HK-2 (cell line): ENCODE data around the gene PFKP.
"Not testable (repeated sequence)": the region's sequence is repeated elsewhere in the genome, so short reads cannot be mapped to it uniquely, and the experiment has no call there.

Experiments
- DNase-seq: peaks from one replicate; pipeline ENCODE4 v3.0.0-alpha.2; 2018; ENCODE audit not compliant: unreplicated experiment

Gene PFKP

DNA sequence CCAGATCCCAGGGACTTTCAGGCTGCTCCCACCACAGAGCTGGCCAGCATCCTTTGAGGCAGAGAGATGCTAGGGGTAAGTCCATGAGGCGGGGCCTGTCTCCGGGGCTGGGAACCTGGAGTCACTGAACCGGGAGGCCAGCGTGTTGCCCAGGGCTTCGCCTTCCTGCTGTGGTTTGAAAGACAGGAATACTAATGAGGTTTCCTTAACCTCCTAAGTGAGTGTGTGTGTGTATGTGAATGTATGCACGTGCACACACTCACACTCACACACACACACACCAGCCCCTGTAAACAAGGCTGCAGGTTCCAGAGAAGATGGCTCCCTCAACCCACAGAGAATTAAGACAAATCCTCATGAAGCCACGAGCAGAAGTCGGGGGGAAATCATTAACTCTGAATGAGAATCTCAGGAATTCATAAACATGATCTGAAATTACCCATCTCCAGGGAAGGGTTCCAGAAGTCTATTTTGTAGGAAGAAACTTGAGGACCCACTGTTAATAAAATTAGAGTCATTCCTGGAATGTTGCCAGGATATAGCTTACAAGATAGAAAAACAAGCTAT lies 20.3 kb upstream of the PFKP start:
- peak; percentile 61 for DNase-seq

DNA sequence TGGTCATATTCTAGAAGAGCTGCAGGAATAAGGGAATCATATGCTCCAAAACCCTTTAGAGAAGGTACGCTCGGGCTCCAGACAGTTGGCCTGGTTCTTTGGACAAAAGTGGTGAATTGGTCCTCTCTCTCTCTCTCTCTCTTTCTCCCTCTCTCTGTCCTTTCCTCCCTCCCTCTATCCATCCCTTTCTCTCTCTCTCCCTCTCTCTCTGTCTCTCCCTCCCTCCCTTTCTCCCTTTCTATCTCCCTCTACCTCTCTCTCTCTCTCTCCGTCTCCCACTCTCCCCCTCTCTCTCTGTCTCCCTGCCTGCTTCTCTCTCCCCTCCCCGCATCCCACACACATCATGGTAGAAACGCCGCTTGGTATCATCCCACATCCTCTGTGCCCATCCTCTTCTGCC lies 19.8 kb upstream of the PFKP start:
- DNase-seq: no peak

DNA sequence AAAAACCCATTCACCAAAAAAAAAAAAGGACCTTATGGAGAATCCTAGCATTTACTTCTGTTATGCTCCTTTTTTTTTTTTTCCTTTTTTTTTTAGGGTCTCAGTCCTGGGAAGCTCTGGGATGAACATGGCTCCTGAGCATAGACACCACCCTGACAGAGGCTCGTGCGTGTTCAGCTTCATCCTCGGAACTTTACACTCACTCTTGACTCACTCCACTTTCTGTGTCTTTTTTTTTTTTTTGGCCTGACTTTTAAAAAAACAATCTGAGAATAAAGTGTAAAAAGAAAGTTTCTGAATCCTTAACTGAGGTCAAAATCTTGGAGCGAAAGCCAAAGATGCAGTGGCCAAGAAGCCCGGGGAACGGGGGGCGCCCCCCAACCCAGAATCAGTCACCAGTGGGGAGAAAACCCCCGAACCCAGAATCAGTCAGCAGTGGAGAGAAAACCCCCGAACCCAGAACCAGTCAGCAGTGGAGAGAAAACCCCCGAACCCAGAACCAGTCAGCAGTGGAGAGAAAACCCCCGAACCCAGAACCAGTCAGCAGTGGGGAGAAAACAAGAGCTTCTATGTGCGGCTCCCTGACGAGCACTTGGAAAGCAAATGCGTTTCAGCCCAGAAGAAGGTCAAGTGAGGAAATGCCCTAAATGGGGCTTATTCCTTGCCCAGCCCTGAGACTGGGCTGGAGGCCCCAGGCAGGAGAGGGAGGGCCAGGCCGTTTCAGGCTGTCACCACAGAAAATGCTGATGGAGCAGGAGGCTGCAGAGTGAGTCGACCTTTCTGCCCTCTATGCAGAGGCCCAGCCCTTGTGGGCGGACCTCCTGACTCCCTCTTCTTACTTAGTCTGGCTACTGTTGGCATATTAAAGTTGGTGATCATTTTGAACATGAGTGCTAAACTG lies 19.0 kb upstream of the PFKP start:
- DNase-seq: peak; percentile 64

DNA sequence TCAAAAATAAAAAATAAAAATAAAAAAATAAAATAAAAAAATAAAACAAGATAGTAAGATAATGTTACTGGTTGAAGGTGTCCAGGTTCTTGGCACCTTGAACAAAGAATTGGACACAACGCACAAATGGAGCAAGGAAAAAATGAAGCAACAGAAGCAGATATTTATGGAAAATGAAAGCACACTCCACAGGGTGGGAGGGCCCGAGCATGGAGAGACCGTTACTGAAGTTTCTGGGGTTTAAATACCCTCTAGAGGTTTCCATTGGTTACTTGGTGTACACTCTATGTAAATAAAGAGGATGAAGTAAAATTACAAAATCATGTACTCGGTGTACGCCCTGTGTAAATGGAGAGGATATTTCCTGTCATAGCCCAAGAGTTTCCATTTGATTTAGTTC lies 15.7 kb upstream of the PFKP start:
- no peak for DNase-seq

DNA sequence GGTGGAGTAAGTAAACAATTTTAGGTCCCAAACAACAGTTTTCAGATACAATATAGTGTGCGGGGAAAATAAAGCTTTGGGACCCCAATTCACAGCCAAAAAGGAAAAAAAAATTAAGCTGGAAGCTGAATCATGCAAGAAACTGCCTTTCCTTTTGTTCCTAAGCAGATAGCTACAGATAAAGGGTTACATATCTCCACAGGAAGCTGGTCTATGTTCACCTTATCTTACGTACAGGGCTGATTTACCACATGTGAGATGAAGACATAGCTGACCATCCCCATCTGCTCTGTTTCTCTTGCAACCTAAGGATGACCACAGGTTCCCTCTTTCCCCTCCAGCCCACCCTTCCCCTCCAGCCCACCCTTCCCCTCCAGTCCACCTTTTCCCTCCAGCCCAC lies 14.2 kb upstream of the PFKP start:
- DNase-seq: no peak

DNA sequence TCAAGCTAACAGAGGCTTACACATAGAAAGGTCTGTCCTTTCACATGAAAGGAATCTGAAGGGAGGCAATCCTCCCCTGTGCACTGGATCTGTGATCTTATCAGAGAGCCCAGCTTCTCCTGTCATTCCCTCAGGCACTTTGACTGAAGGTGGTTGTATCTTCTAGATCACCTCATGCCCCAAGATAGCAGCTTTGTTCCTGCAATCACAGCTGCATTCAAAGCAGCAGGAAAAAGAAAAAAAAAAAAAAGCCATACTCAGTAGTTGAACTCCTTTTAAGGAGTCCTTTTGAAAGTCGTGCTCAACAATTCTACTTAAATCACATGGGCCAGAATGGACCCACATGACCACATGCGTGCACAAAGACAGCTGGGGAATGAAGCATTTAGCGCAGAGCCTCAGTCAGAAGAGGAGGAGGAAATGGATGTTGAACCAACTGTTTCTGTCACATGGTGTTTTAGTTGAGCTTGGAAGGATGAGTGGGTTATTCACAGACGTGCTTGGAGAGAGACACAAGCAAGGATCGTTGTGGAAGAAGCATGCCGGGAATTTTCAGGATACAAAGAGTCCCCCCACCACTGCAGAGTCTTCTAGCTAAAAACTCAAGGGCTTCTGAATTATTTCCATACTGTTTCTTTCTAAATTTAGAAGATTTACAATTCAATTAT lies 13.0 kb upstream of the PFKP start:
- DNase-seq: no peak

DNA sequence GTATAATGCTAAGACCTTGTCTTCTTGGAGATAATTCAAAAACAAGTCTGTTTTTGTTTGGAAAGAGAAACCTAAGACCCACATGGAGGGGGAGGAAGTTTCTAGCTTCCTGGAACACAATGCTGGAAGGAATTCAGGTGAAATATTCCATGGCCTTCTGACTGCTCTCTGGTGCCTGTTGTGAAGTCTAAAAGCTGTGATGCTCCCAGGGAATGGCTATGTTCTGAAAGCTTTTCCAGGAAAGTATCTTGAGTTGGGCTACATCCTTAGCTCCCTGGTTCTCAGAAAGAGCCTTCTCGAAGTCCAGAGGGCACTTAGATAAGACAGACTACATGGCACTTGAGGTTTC lies 12.5 kb upstream of the PFKP start:
- DNase-seq: no peak

DNA sequence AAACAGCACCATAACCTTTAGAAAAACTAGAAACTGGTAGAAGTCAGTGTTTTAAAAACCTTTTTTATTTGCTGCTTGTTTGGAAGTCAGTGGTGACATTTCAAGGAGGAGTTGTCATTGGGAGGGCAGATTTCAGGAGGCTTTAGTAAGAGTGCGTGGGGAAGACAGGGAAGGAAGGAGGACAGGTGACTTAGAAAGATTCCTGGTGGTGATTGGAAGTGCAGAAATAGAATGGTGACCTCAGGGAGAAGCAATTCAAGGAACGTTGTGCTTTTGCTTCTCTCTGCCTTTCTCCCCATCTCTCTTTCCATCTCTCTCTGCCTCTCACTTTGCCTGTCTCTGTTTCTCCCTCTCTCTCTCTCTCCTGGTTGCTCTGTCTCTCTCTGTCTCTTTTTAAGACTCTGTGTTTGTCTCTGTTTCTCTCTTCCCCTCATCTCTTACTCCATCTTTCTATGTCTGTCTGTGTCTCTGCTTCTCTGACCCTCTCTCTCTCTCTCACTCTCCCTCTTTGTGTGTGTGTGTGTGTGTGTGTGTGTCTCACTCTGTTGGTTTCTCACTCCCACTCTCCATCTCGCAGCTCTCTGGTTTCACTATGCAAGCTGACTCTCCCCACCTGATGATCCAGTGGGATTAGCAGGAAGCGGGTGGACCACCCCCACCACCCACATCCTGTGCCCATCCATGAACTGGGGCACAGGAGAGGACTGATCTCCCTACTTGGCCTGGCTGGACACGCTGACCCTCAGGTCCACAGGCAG lies 10.9 kb upstream of the PFKP start:
- DNase-seq: no peak

DNA sequence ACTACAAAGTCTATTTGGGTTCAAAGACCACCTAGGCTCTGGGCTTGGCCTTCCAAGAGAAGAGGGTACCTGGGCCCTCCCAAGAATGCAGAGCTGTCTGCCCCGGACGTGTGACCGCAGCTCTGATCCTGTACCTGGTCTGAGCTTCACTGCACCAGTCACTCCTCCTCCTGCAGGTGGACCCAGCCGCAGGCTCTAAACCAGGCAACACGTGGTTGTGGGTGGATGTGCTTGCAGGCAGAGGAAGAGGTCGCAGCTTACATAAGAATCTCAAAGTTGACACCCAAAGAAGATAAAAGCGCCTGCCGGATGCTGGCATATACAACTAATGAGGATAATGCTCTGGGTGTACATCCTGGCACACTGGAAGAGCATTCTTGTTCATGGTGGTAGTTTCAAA lies 9.4 kb upstream of the PFKP start:
- no peak for DNase-seq

DNA sequence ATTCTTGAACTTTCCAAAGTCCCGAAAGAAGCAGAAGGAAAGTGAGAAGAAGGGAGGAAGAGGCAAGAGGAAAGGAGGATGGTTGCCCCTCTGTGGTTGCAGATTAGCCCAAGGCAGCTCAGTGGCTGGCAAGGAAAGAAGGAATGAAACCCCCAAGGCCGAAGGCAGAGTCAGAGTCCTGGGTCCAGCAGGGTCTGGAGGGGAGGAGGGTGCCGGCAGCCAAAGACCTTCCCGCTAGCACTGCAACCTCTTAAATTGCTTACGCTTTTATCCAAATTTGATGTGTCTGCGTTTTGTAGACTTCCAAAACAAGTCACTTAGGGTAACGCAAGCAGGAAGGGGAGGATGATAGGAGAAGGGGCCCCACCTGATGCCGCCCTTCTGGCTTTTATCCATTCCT lies 7.4 kb upstream of the PFKP start:
- no peak for DNase-seq

DNA sequence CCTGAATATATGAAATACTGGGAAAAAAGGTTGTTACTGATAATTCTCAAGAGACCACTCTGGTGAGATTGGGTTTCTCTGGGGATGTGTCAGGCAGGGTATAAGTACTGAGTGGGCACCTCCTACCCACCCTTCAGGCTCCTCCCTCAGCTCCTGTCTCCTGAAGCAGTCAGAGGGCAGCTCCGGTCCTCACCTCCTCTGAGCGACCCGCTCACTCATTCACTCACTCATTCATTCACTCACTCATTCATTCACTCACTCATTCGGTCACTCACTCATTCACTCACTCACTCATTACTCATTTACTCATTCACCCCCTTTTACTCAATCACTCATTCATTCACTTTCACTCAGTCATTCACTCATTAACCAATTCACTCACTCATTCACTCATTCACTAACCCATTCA lies 6.9 kb upstream of the PFKP start:
- no peak for DNase-seq

DNA sequence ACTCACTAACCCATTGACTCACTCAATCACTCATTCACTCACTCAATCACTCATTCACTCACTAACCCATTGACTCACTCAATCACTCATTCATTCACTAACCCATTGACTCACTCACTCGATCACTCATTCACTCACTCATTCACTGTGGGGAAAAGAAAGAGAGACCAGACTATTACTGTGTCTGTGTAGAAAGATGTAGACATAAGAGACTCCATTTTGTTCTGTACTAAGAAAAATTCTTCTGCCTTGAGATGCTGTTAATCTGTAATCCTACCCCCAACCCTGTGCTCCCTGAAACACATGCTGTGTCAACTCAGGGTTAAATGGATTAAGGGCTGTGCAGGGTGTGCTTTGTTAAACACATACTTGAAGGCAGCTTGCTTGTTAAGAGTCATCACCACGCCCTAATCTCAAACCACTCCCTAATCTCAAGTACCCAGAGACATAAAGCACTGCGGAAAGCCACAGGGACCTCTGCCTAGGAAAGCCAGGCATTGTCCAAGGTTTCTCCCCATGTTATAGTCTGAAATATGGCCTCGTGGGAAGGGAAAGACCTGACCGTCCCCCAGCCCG lies 5.9 kb upstream of the PFKP start:
- DNase-seq: not testable (repeated sequence)

DNA sequence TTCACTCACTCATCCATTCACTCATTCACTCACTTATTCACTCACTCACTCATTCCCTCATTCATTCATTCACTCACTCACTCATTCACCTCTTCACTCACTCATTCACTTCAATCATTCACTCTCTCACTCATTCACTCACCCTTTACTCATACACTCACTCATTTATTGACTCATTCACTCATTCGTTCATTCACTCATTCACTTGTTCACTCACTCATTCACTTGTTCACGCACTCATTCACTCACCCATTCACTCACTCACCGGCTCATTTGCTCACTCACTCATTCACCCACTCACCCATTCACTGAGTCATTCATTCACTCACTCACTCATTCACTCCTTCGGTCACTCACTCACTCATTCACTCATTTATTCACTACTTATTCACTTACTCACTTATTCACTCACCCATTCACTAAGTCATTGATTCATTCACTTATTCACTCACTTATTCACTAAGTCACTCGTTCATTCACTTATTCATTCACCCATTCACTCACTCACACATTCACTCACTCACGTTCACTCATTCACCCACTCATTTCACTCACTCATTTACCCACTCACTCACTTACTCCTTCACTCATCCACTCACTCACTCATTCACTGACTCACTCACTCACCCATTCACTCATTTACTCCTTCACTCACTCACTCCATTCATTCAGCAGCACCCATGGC lies 4.7 kb upstream of the PFKP start:
- DNase-seq: no peak

DNA sequence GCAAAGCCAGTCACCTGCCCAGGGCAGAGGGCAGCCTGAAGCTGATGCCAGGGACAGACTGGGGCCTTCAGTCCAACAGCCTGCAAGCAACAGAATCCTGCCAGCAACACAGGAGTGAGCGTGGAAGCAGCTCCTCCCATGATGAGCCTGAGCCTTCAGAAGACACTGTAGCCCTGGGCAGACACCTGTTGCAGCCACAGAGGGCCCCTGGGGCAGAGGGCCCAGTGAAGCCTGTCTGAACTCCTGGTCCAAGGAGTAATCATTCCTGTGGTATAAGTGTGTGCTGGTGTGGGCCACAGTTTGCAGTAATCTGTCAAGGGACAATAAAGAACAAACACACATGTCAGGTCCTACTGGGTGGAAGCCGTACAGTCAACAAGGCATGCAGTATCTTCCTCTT lies 2.9 kb upstream of the PFKP start:
- DNase-seq: no peak

DNA sequence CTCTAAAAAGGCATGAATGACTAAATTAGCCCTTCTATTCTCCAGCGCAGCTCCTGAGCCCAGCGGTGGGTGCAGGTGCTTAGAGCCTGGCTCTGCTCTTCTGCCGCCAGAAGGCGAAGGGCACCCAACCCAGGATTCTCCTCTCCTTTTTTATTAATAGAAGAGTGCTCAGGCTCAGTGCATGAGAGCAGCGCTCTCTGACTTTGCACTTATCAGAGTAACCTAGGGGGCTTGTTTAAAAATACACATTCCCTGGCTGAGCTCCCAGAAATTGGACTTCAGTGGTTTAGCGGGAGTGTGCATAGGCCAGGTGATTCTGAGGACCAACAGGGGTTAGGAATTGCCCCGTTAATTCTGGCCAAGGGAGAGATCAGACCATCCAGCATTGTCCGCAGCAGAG lies 1.7 kb upstream of the PFKP start:
- DNase-seq: no peak

DNA sequence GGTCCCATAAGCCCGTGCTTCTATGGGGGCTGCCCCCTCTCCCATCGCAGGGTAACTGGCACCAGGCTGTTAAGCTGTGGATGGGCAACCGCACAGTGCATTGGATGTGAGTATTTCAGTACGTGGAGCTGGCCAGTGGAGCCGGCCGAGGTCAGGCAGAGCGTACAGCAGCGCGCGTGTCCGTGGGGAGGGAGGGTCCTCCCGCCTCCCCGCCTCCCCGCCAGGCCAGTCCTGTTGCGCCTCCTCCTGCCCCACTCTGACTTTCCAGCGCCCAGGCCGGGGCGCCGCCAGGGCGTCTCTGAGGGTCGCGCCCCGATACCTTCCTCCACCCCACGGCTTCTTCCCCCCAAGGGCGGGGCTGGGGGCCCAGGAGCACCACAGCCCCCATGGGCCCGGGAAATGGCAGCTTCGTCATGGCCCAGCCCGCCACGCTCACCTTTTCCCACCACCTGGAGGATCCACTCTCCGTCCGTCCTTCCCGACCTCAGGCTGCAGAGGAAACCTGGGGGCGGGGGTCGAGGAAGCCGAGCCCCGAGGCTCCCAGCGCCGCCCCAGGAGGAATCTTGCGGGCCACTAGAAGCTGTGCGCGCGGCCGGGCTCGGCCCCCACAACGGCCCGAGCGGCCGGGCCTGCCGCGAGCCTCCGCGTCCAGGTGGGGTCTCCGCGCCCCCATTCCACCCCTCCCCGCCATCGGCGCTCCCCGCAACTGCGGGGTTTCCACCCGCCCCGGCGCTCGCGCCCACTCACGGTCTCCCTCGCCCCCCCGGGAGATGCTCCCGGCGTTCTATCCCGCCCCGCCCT lies 831 bp upstream of the PFKP start:
- no peak for DNase-seq

DNA sequence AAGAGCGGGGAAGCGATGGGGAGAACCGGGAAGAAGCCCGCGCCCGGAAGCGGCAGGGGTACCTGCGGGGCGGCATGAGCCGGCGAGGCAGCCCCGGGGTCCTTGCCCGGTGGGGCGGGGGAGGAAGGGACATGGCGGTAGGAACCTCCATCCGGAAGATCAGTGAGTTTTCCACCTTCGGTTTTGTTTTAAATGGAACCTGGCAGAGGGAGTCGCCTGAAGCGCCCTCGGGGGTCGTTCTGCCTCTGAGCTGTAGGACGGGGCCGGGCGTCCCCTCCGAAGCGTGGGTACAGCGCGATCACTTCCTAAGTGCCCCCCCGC lies 471 bp downstream of the PFKP start:
- DNase-seq: no peak

DNA sequence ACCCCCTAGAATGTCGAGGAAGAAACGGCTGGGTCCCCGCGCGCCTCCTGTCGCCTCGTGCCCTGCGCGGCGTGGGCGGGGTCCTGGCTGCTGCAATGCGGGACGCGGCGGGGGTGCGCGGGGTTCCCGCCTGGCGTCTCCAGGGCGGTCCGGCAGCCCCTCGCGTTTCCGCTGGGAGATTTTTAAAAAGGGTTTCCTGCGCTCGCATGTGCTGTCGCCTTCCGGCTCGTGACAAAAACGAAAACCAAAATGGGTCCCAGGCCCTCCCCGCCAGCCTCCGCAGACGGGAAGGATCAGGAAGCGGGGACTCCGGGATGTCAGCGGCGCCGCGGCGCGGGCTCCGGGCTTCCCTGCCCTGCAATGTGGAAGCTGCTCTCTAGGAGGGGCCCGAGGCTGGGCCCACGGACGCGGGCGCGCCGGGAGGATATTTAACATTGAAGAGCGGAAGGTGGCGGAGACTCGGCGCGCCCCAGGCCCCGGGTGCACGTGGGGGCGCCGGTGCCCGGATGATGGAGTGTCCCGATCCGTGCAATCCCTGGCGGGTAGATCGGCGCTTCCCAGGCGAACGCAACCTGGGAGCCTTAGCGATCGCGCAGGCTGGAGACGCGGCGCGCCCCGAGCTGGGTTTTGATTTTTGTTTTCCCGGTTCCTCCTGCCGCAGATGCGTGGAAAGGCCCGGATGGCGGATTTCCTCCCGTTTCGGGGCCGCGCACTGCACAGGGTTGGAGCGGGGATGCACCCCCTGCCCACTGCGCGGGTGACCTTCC lies 1.0 kb downstream of the PFKP start:
- peak; percentile 46 for DNase-seq

DNA sequence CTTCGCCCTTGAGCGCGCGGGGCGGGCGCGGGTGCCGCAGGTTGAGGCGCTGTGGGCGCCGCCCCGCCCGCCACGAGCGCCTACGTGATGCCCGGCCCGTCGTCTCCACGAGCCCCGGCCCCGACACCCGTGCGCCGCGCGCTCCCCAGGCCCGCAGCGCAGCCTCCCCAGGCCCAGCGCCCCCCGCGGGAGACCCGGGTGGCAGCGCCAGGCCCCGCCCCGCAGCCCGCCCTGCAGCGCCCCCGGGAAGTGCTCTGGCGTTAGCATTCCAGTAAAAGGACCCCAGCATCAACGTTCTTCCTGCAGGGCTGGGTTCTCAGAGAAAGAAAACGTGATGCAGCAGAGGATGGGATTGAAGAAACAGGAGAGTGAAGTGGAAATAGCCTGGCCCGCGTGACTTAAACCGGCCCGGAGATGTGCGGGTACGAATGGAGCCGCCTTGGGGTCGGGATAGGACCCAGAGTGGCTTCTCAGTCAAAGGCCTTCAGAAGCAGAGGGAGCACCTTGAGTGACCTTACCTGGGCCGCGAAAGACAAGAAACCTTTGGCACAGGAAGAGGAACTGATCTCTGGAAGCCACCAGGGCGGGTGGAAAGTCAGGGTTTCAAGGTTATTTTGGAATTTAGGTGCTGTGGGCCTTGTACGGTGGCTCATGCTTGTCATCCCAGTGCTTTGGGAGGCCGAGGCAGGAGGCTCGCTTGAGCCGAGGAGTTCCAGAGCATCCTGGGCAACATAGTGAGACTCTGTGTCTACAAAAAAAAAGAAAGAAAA lies 1.8 kb downstream of the PFKP start:
- DNase-seq: no peak
